ENCODE measurements around the gene PXT1.

The PXT1 gene

DNA sequence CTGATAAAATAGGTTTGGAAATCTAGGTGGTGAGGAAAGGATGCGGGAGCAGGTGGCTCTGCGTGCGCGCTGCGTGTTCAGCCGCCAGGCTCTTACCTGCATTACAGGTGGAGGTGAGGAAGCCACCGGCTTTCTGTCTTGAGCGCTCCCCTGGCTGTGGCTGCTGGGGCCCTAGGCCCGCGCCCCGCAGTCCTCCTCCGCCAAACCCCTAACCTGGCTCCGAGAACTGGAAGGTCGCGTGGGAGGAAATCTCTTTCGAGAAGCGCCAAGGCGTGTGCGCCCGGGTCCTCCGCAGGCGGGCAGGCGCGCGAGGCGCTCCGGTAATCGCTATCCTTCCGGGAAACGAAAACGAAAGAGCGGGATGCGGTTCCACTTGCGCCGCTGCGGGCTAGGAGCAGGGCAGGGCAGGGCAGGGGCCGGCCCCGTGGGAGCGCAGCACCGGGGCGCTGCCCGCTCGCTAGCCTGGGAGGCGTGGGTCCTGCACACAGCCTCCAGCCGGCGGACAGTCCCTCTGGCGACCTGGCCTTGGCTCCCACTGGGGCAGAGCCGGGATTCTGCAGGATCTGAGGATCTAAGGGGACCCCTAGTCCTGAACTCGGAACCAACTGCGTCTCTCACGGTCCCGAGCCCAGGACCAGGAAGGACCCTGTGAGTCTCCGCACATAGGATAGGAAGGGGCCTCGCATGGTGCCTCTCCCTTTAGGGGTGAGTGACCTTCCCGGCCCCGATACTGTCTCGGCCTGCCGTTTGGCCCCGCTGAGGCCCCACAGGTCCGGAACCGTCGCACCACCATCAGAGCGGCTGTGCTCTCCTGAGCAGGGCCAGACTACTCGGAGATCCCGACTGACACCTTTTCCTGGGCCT lies 55.0 kb downstream of the PXT1 start, which contains the start of gene ETV7:
Gene ETV7 (minus strand): TSS at position 230 of the 864 bp plus-strand sequence. CDS start 128 bp downstream, at position 102.
- no peak for DNase-seq

GRCh38 chr6:36386495-36387439 lies 55.9 kb downstream of the PXT1 start:
- DNase-seq, result no peak

GRCh38 chr6:36384095-36384494 lies 58.6 kb downstream of the PXT1 start:
- no peak for DNase-seq

DNA sequence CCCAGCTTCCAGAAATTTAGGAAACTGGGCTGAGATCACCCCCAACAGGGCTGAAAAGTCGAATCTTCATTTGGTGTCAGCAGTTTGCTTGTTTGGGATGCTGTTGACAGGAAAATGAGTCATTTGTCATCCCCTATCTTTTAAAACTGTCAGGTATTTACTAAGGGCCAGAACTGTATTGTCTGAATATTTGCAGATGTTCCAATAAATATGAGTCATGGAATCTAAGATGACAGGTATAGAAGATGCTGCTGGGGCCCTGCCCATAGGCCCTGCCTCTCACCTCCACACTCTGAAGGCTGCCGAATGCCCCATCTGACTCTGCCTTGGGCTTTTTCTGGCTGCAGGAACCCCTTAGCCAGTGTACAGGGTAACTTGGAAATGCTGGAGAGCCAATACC lies 59.0 kb downstream of the PXT1 start:
- no peak for DNase-seq

DNA sequence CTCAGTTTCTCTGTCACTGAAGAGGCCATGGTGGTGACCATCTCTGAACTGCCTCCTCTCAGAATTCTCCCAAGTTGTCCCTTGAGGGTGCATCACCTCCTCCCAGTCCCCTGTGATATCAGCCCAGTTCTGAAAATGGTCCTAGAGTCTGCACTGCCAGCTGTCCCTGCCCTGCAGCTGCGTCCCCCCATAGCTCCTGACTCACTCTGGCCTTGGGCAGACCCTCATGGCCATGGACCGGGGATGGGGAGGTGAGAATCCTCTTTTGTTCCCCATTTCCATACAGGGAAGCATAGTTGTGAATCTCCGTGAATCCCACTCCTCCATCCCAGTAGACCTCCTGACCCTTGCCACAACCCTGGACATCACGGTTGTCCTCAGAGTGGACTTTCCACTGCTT lies 59.7 kb downstream of the PXT1 start:
- no peak for DNase-seq

DNA sequence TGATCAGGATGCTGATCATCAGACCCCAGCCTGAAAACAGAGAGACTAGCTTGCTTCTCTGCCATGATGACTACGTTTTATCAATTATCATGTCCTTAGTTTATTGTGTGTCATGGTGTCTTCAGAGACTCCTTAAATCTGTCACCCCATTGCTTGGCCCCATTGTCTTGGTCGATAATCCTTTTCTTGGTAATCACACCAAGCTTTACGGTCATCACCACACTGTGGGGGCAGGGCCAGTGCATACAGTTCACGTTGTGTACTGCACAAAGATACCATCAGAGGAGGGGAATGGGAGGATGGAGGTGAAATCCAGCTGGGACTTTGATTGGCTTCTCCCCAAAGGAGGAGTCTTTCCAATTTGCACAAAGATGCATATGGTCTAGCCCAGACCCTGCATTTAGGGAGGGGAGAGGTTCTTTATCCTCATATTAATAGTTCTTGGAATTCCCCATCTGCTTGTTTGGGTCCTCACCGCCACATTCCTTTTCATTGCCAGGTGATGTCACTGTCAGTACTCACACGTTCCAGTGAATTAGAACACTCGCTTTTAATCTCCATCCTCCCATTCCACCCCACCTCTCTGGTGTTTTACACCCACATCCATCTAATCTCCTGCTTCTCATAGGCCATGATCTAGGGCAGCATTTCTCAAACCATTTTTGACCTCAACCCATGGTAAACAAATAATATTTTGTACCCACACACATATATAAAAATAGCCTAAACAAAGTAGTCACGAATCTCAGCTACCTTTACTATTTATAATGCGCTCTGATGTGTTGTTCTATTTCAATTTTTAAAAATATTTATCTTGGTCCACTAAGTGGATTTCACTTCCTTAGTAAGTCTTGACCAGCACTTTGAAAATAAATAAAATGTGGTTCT lies 60.9 kb downstream of the PXT1 start:
- no peak for DNase-seq

DNA sequence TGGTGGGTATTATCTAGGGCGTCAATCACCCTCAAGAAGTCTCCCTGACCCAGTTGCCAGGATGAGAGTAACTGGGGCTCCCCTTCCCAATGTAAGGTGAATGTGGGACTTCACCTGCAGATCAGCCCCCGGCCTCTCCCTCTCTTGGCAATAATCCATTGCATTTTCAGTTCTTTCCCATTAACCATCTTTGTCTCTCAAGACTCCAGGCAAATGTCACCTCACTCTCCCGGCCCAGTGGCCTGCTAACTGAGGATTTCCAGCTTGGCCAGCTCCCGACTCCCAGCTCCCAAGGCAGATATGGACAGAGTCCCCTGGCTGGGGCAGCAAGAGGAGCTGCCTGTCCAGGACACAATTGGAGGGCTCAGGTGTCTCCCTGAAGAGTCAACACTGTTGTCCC lies 62.5 kb downstream of the PXT1 start:
- DNase-seq, result no peak

- peak; percentile 35 for DNase-seq
These were observed 63.7 kb downstream of the PXT1 start for GRCh38 chr6:36378936-36379335.

DNA sequence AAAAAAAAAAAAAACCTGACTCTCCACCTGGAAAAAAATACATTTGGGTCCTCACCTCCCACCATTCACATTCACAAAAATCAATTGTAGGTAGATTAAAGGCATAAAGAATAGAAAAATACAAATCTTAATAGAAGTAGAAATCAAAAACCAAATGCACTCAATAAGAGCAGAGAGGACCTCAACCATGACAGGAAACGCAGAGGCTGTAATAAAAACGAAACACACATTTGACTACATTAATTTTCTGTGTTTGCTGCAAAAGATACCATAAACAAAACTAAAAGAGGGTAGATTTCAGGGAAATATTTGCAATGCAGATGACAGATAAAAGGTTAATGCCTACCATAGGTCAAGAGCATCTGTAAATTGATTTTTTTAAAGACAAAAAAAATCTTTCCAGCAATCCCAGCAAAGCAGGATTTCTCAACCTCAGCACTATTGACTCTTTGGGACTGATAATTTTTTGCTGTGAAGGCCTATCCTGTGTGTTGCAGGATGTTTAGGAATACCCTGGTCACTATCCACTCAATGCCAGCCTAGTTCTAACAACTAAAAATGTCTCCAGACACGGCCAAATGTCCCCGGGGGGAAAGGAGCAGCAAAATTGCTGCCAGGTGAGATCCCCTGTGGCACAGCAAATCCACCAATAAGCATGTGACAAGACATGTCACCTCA lies 64.3 kb downstream of the PXT1 start:
- DNase-seq, result no peak

DNA sequence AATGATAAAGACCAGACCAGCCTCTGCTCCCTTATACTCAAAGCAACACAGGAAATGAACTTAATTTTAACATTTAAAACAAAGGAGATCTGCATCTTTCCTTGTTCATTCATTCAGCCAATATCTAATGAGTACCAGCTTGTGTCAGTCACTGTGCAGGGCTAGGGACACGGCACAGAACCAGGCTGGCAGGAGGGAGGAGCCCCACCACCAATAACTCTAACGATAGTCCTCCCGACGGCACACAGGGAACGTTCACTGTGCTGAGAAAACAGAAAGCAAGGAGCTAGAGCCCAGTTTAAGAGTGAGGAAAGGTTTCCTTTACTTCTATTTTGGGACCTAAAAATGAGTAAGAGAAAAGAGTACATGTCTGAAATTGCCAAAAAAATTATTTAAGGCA lies 65.1 kb downstream of the PXT1 start:
- peak; percentile 36 for DNase-seq

GRCh38 chr6:36376742-36377141 lies 65.9 kb downstream of the PXT1 start:
- peak; percentile 21 for DNase-seq

- DNase-seq, result no peak
These were observed 66.5 kb downstream of the PXT1 start for GRCh38 chr6:36376183-36376582.

DNA sequence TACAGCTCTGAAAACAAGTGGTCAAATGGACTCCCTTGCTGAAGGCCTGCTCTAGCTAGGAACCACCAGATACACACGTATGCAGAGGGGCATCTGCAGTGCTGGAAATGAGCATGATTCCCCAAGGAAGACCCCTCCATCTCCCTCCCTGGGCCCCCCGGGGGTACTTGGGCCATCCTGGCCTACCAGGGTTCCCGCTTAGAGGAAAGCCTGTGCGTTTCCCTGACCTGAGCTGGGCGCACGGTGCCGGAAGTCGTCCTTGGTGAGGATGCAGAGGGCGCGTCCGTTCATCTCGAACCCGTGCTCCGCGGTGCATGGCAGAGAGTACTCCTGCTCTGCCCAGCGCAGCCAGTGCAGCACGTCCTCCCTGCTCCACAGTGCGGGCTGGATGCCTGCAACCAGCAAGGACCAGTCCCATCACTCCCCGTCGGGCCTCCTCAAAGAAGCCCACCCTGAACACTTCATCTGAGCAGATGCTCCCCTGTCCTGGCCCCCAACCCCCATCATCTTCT lies 67.0 kb downstream of the PXT1 start:
- DNase-seq, result no peak

GRCh38 chr6:36374972-36375371 lies 67.7 kb downstream of the PXT1 start:
- DNase-seq, result no peak

GRCh38 chr6:36374194-36374593 lies 68.5 kb downstream of the PXT1 start:
- DNase-seq, result no peak

DNA sequence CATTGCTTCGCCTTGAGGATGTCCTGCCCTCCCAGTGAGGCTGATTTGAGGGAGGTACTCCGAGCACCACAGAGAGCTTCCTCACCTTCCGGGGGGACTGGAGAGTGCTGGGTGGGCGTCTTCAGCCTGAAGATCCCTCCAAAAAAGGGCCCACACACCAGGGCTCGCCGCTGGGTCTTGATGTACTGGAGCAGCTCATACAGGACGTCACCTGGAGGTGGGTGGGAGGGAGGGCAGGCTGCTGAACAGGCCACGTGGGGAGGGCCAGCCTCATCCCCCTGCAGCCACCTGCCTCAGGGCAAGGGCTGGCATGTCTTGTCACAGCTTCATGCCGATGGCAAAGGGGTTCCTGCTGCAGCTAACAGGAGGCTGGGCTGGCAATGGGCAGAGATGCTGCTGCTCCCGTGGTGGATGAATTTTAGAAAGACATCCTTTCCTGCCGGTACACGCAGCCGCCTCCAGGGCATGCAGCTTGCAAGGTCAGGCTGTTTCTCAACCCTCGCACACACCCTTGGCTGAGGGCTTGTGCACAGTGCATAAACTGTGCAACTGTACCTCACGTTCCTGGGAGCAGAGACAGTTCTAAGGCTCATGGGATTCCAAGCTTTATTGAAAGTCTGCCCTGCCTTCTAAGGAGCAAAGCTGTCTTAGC lies 69.2 kb downstream of the PXT1 start:
- peak; percentile 70 for DNase-seq

DNA sequence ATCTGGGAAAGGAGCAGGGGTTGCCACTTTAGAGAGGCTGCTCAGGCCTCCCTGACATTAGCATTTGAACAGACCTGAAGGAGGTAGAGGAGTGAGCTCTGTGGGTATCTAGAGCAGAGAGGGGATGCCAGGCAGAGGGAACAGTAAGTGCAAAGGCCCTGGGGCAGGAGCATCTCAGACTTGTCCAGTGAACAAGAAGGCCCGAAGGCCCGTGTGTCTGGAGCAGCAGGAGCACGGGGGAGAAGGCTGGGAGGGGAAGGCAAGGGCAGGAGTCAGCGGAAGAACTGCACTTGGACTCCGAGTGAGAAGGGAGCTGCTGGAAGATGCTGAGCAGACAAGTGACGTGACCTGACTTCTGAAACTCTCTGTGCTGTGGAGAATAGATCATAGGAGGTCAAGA lies 70.6 kb downstream of the PXT1 start:
- no peak for DNase-seq

- no peak for DNase-seq
These were observed 71.4 kb downstream of the PXT1 start for GRCh38 chr6:36371211-36371610.

GRCh38 chr6:36370638-36371037 lies 72.0 kb downstream of the PXT1 start:
- DNase-seq, result no peak

- DNase-seq, result peak; percentile 89
These were observed 73.5 kb downstream of the PXT1 start for GRCh38 chr6:36368921-36369865.
